ENCODE results near the gene ZC3H4. TPM values are rescaled to one million over a fixed set of nuclear protein-coding genes. Genes with fewer than 3 reads are reported as not detected.

The ZC3H4 gene
- total RNA-seq, 1 donor from 2014 or later: 68.7 TPM

DNA sequence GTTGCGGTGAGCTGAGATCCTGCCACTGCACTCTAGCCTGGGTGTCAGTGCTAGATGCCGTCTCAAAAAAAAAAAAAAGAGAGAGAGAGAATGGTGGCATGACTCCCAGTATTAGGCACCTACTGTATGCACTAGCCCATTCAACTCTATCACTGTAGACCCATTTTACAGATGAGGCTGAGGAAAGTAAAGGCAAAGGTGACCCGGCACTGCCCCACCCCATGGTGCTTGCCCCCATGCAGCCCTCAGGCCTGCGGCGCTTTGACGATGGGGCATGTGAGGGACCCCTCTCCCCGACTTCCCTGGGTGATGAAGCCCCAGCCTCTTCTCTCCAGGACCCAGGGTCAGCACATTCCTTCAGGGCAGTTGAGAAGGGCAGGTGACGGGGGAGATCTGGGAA, 86.7 kb downstream of the ZC3H4 start:
- Mint-ChIP-seq H3K4me1 (peaks cover 10% of the 10 kb centered on the region), H3K9me3 (no peaks in the 10 kb centered on the region), H3K27ac (no peak overlapping the region), H3K4me3 (no peak overlapping the region), H3K27me3 (ENCODE audit: low read depth) (peaks cover 76% of the 10 kb centered on the region), H3K36me3 (no peaks in the 10 kb centered on the region)
- no peak for DNase-seq (ENCODE audit: low spot score in 2 of 2, unreplicated experiment in 2 of 2)
- TF ChIP-seq, protein P1, sequence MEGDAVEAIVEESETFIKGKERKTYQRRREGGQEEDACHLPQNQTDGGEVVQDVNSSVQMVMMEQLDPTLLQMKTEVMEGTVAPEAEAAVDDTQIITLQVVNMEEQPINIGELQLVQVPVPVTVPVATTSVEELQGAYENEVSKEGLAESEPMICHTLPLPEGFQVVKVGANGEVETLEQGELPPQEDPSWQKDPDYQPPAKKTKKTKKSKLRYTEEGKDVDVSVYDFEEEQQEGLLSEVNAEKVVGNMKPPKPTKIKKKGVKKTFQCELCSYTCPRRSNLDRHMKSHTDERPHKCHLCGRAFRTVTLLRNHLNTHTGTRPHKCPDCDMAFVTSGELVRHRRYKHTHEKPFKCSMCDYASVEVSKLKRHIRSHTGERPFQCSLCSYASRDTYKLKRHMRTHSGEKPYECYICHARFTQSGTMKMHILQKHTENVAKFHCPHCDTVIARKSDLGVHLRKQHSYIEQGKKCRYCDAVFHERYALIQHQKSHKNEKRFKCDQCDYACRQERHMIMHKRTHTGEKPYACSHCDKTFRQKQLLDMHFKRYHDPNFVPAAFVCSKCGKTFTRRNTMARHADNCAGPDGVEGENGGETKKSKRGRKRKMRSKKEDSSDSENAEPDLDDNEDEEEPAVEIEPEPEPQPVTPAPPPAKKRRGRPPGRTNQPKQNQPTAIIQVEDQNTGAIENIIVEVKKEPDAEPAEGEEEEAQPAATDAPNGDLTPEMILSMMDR (IDR thresholded peaks at IDR 0.05; ENCODE audit: unreplicated experiment): no peak

DNA sequence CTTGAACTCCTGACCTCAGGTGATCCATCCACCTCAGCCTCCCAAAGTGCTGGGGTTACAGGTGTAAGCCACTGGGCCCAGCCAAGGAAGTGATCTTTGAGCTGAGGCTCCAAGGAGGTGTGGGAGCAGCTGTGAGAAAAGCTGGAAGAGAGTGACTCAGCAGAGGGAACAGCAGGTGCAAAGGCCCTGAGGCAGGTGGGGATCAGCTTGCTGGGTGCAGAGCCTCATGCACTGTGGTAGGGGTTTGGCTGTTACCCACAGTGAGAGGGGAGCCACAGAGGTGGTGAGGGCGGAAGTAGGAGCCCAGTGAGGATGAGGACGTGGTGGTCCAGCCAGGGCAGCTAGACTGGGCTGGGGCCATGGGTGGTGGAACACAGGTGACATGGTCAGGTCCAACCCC, 87.4 kb downstream of the ZC3H4 start:
- H3K4me1 Mint-ChIP-seq: peaks cover 11% of the 10 kb centered on the region
- no peak overlapping the region for H3K27ac Mint-ChIP-seq
- TF ChIP-seq, protein P1 (IDR thresholded peaks at IDR 0.05; ENCODE audit: unreplicated experiment): no peak
- peaks cover 83% of the 10 kb centered on the region for H3K27me3 Mint-ChIP-seq (ENCODE audit: low read depth)
- H3K9me3 Mint-ChIP-seq: no peaks in the 10 kb centered on the region
- DNase-seq (ENCODE audit: low spot score in 2 of 2, unreplicated experiment in 2 of 2): no peak
- no peak overlapping the region for H3K4me3 Mint-ChIP-seq
- no peaks in the 10 kb centered on the region for H3K36me3 Mint-ChIP-seq

DNA sequence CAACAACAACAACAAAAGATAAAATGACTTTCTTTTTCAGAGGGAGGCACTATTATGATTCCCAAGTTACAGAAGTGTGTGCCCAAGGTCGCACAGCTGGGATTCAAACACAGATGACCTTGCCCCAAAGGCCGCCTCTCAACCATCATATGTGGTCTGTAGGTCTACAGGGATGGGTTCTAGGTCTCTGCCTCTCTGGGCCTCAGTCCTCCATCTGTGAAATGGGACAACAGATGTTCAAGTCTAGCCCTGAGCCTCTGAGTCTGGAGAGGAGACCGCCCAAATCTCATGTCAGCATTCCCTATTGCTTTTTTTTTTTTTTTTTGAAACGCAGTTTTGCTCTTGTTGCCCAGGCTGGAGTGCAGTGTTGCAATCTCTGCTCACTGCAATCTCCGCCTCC, 89.1 kb downstream of the ZC3H4 start:
- Mint-ChIP-seq H3K4me1 (peaks cover 16% of the 10 kb centered on the region), H3K27me3 (ENCODE audit: low read depth) (peaks cover 83% of the 10 kb centered on the region), H3K4me3 (no peak overlapping the region), H3K27ac (no peak overlapping the region), H3K36me3 (no peaks in the 10 kb centered on the region), H3K9me3 (no peaks in the 10 kb centered on the region)
- TF ChIP-seq, protein P1 (IDR thresholded peaks at IDR 0.05; ENCODE audit: unreplicated experiment): no peak
- no peak for DNase-seq (ENCODE audit: low spot score in 2 of 2, unreplicated experiment in 2 of 2)

- H3K27me3 Mint-ChIP-seq (ENCODE audit: low read depth): peaks cover 86% of the 10 kb centered on the region
- H3K4me1 Mint-ChIP-seq: peaks cover 16% of the 10 kb centered on the region
- no peak for DNase-seq (ENCODE audit: low spot score in 2 of 2, unreplicated experiment in 2 of 2)
- no peaks in the 10 kb centered on the region for H3K9me3 Mint-ChIP-seq
- TF ChIP-seq, protein P1 (IDR thresholded peaks at IDR 0.05; ENCODE audit: unreplicated experiment): no peak
- H3K4me3 Mint-ChIP-seq: no peak overlapping the region
- no peak overlapping the region for H3K27ac Mint-ChIP-seq
- H3K36me3 Mint-ChIP-seq: no peaks in the 10 kb centered on the region
Observed at GRCh38 chr19:47023448-47023794, 90.2 kb downstream of the ZC3H4 start.

DNA sequence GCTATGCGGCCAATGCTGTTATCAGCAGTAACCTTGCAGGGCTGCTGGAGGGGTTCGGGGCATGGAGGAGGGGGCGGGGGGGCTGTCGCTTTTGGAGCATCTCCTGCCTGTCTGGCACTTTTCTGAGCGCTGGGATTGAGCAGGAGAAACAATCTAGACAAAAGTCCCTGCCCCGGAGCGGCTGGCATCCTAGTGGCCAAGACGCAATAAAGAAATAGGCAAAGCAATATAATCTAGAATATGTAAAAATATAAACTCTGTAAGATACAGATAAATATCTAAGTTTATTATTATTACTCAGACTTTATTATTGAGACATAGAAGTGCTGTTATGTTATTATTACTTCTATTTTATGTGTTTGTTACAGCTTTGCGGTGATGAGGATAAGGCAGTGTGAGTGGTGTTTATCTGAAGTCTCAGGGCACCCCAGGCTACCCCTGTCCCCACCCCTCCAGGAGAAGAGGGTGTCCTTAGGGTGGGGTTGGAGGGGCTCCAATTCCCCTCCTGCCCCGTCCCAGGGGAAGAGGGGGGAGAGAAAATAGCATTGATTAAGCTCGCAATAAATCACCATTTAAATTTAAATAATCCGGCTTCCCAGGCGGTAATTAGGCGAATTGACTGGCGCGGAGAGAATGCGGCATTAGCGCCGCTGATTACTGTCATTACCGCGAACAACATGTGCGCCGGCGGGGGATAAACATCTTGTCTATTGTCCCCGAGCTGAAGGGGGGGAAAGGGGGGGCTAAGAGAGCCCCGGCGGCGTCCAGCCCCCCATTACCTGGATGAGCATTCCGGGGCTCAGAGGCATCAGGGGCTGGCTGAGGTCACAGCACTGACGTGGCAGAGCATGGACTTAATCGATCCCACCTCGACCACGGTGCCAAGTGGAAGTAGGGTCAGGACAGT, 90.8 kb downstream of the ZC3H4 start:
- TF ChIP-seq, protein P1 (IDR thresholded peaks at IDR 0.05; ENCODE audit: unreplicated experiment): no peak
- DNase-seq (ENCODE audit: low spot score in 2 of 2, unreplicated experiment in 2 of 2): no peak

More for the DNA sequence above, 90.8 kb downstream of the ZC3H4 start:
- Mint-ChIP-seq H3K27ac (no peak overlapping the region), H3K4me3 (peak overlapping the region; percentile 13), H3K9me3 (no peaks in the 10 kb centered on the region), H3K27me3 (ENCODE audit: low read depth) (peaks cover 83% of the 10 kb centered on the region), H3K36me3 (no peaks in the 10 kb centered on the region), H3K4me1 (peaks cover 13% of the 10 kb centered on the region)
